IMR-90 (cell line): Measurements from ENCODE around the gene ERVK3-1. TPM values are rescaled to one million over a fixed set of nuclear protein-coding genes. Genes with fewer than 3 reads are reported as not detected.

Source experiments
- ATAC-seq: fragments of 200-7000 bp; cut with Tn5 transposase; 2 replicates; pipeline ENCODE4 v1.9.1; 2020; ENCODE audit warnings: low read depth, mild to moderate bottlenecking, moderate library complexity
- BruUV-seq: library from RNA; stranded (reverse); fragments of 400-500 nt; replicated peaks from 2 replicates; lab custom pipeline; 2021; lab: Mats Ljungman, UMichigan
- CTCF ChIA-PET: fragments of 300-600 bp; formaldehyde crosslinking; extraction: SDS; loops from one replicate; lab custom pipeline; 2021; ENCODE audit warnings: antibody characterized with exemption; lab: Yijun Ruan, JAX
- POLR2A ChIA-PET: fragments of 300-600 bp; sonication (Branson Sonifier 250); formaldehyde crosslinking; loops from one replicate; lab custom pipeline; 2022; ENCODE audit warnings: antibody characterized with exemption; ENCODE audit not compliant: unreplicated experiment; lab: Charles Lee
- DNase-seq: peaks from one replicate; pipeline ENCODE4 v3.0.0; 2013
- H2AFZ ChIP-seq: replicated peaks from 2 replicates; pipeline ENCODE3; 2013; ENCODE audit warnings: low read length, mild to moderate bottlenecking; ENCODE audit not compliant: poor library complexity
- H2AK5ac ChIP-seq: 2 replicates; pipeline ENCODE4 v1.6.1; 2013; ENCODE audit warnings: low read depth, low read length, inconsistent platforms
- H2AK9ac ChIP-seq: replicated peaks from 2 replicates; pipeline ENCODE3; 2013; ENCODE audit warnings: mild to moderate bottlenecking, low read depth, low read length, moderate library complexity; ENCODE audit not compliant: poor library complexity
- H2BK120ac ChIP-seq: 2 replicates; pipeline ENCODE4 v1.6.1; 2013; ENCODE audit warnings: low read depth, low read length, inconsistent platforms
- H2BK15ac ChIP-seq: 3 replicates; pipeline ENCODE4 v1.6.1; 2013; ENCODE audit warnings: low read depth, low read length, inconsistent platforms
- H2BK20ac ChIP-seq: 2 replicates; pipeline ENCODE4 v1.6.1; 2013; ENCODE audit warnings: low read depth, mild to moderate bottlenecking, inconsistent platforms, low read length, moderate library complexity
- H2BK5ac ChIP-seq: 2 replicates; pipeline ENCODE4 v1.6.1; 2013; ENCODE audit warnings: mild to moderate bottlenecking, low read depth, low read length, inconsistent platforms; ENCODE audit not compliant: poor library complexity, severe bottlenecking
- H3K14ac ChIP-seq: replicated peaks from 2 replicates; pipeline ENCODE4 v1.6.1; 2013; ENCODE audit warnings: low read depth, low read length, inconsistent platforms
- H3K18ac ChIP-seq: 2 replicates; pipeline ENCODE4 v1.6.1; 2013; ENCODE audit warnings: low read depth, low read length, control low read depth
- H3K23ac ChIP-seq: 2 replicates; pipeline ENCODE4 v1.6.1; 2013; ENCODE audit warnings: low read depth, low read length, inconsistent platforms
- H3K27ac ChIP-seq: 2 replicates; pipeline ENCODE4 v1.5.1; 2013; ENCODE audit warnings: mild to moderate bottlenecking, control low read depth, low read length; ENCODE audit not compliant: insufficient read depth
- H3K27me3 ChIP-seq: 2 replicates; pipeline ENCODE4 v1.6.1; 2013; ENCODE audit warnings: low read length; ENCODE audit not compliant: control insufficient read depth, insufficient read depth
- H3K36me3 ChIP-seq: 2 replicates; pipeline ENCODE4 v1.6.1; 2013; ENCODE audit warnings: low read length, mixed read lengths; ENCODE audit not compliant: control insufficient read depth, insufficient read depth
- H3K4ac ChIP-seq: 2 replicates; pipeline ENCODE4 v1.6.1; 2013; ENCODE audit warnings: low read depth, low read length, inconsistent platforms
- H3K4me1 ChIP-seq: 2 replicates; pipeline ENCODE4 v1.6.1; 2013; ENCODE audit warnings: low read length, mixed read lengths; ENCODE audit not compliant: control insufficient read depth, insufficient read depth
- H3K4me2 ChIP-seq: 2 replicates; pipeline ENCODE4 v1.6.1; 2013; ENCODE audit warnings: low read depth, mild to moderate bottlenecking, control low read depth, low read length, moderate library complexity
- H3K4me3 ChIP-seq: 2 replicates; pipeline ENCODE4 v1.5.1; 2013; ENCODE audit warnings: low read depth, mild to moderate bottlenecking, control low read depth, low read length, moderate library complexity; ENCODE audit not compliant: insufficient read depth
- H3K56ac ChIP-seq: 2 replicates; pipeline ENCODE4 v1.6.1; 2013; ENCODE audit warnings: low read length, inconsistent platforms; ENCODE audit not compliant: insufficient read depth; ENCODE audit errors: extremely low read depth
- H3K79me1 ChIP-seq, 2 experiments: 2 replicates each; pipeline ENCODE4 v1.6.1; 2013; ENCODE audit warnings: low read length in 2 of 2, inconsistent platforms in 1 of 2, low read depth in 1 of 2
- H3K9ac ChIP-seq: 2 replicates; pipeline ENCODE4 v1.6.1; 2013; ENCODE audit warnings: low read depth, low read length, control low read depth
- H3K9me1 ChIP-seq: 2 replicates; pipeline ENCODE4 v1.6.1; 2013; ENCODE audit warnings: low read length, inconsistent platforms; ENCODE audit not compliant: insufficient read depth
- H3K9me3 ChIP-seq: 2 replicates; pipeline ENCODE4 v1.6.1; 2013; ENCODE audit warnings: low read length; ENCODE audit not compliant: control insufficient read depth, insufficient read depth
- H4K20me1 ChIP-seq: 2 replicates; pipeline ENCODE4 v1.6.1; 2013; ENCODE audit warnings: low read length, inconsistent platforms; ENCODE audit not compliant: insufficient read depth
- H4K5ac ChIP-seq: 2 replicates; pipeline ENCODE4 v1.6.1; 2013; ENCODE audit warnings: mild to moderate bottlenecking, low read depth, low read length, control low read depth
- H4K8ac ChIP-seq, 2 experiments: 2 replicates each; pipeline ENCODE4 v1.6.1; 2013; ENCODE audit warnings: low read depth in 2 of 2, low read length in 2 of 2, control low read depth in 1 of 2, inconsistent platforms in 1 of 2
- H4K91ac ChIP-seq: 2 replicates; pipeline ENCODE4 v1.6.1; 2013; ENCODE audit warnings: low read depth, low read length, inconsistent platforms; ENCODE audit not compliant: insufficient read depth
- BHLHE40 ChIP-seq: fragments of 150-350 bp; IDR thresholded peaks from 2 replicates; pipeline ENCODE4 v1.6.1; 2016; ENCODE audit warnings: mild to moderate bottlenecking, low read depth, low read length
- CTCF ChIP-seq: conservative IDR thresholded peaks from 2 replicates; pipeline ENCODE4 v1.5.1; 2012; ENCODE audit warnings: mild to moderate bottlenecking, low read depth, low read length, improper control_type of control experiment
- ELK1 ChIP-seq: fragments of 150-350 bp; IDR thresholded peaks from 2 replicates; pipeline ENCODE4 v1.6.1; 2016; ENCODE audit warnings: low read depth, mild to moderate bottlenecking, low read length, moderate library complexity, borderline replicate concordance
- FOS ChIP-seq: fragments of 150-350 bp; IDR thresholded peaks from 2 replicates; pipeline ENCODE4 v1.6.1; 2016; ENCODE audit warnings: low read depth, low read length
- RAD21 ChIP-seq: IDR thresholded peaks from 2 replicates; pipeline ENCODE4 v1.6.1; 2012; ENCODE audit warnings: low read length, improper control_type of control experiment
- USF2 ChIP-seq: fragments of 150-350 bp; IDR thresholded peaks from 2 replicates; pipeline ENCODE4 v1.6.1; 2017; ENCODE audit warnings: mild to moderate bottlenecking, antibody characterized with exemption, low read length, low read depth
- WGBS, 2 experiments: methylation state at CpG; one replicate each; pipeline versions ENCODE4 v1.1.5 to v1.1.7; 2013; ENCODE audit warnings: missing lambda C conversion rate in 2 of 2; ENCODE audit not compliant: insufficient read length in 1 of 2; ENCODE audit errors: extremely low coverage in 2 of 2; 5-methylcytosine and 5-hydroxymethylcytosine counted together
- dilution Hi-C: fragments of 300-500 bp; cut with HindIII; formaldehyde crosslinking; loops from one replicate; pipeline ENCODE4 v1.14.3; 2018; ENCODE audit warnings: low sequenced_read_pairs; ENCODE audit not compliant: unreplicated experiment
- in situ Hi-C: fragments of 300-500 bp; cut with MboI; formaldehyde crosslinking; loops from 3 replicates; pipeline ENCODE4 v1.14.3; 2019; ENCODE audit warnings: low sequenced_read_pairs, inconsistent platforms, mixed read lengths
- intact Hi-C: fragments of 100-400 bp; cut with micrococcal nuclease; formaldehyde crosslinking; loops from 2 replicates; pipeline ENCODE4 v1.10.0; 2022
- polyA plus RNA-seq, 3 experiments: library from polyadenylated mRNA; depleted of rRNA; stranded (reverse); fragments of >200 nt; gene quantifications; 2 replicates each; pipeline ENCODE4 v1.2.3, GENCODE V29; 2012; ENCODE audit warnings: low replicate concordance in 1 of 3
- total RNA-seq: library from RNA; depleted of rRNA; stranded (reverse); fragments of >200 nt; gene quantifications from 2 replicates; pipeline ENCODE4 v1.2.3, GENCODE V29; 2012

ERVK3-1 gene
- total and polyA plus RNA-seq, 2 of the 4 experiments (the other 2 are of a cell fraction), result 33.0 to 39.3 TPM

- H3K14ac ChIP-seq, result no peak overlapping the region
- TF ChIP-seq ELK1 (no peak), RAD21 (no peak), USF2 (no peak), CTCF (no peak), BHLHE40 (no peak), FOS (no peak)
- peaks cover 7% of the 10 kb centered on the region for H3K9me1 ChIP-seq
- no peak overlapping the region for H3K18ac ChIP-seq
- no peak overlapping the region for H3K56ac ChIP-seq
- H3K4me3 ChIP-seq, result peak overlapping the region; percentile 23; the same call in 1 of the 2 replicates
- H3K4me1 ChIP-seq, result peaks cover 10% of the 10 kb centered on the region
- H4K8ac ChIP-seq, result no peak overlapping the region
- peaks cover 10% of the 10 kb centered on the region for H3K27me3 ChIP-seq
- H3K36me3 ChIP-seq, result peaks cover 5% of the 10 kb centered on the region; the same call in 1 of the 2 replicates
- no peak overlapping the region for H2BK15ac ChIP-seq
- in situ Hi-C loops (no loop called here), intact Hi-C loops (no loop called here), dilution Hi-C loops (no loop called here)
- peak overlapping the region; percentile 86 for H3K4me2 ChIP-seq
- H3K79me1 ChIP-seq, result peaks cover 0 to 12% of the 10 kb centered on the region in 2 experiments; a peak in 3 of 4 replicates
- ChIA-PET CTCF (no interaction called here), POLR2A (no interaction called here)
- no peak overlapping the region for H3K23ac ChIP-seq
- no TSS peak for BruUV-seq
- H3K4ac ChIP-seq, result no peak overlapping the region
- H2AK9ac ChIP-seq, result peak overlapping the region; percentile 3
- H4K91ac ChIP-seq, result no peak overlapping the region
- no peak overlapping the region for H2BK20ac ChIP-seq
- WGBS, 2 experiments, result 38% methylated on average over 59 of the region's 75 CpGs; no CpG with 5 or more reads in 1 of the 2 experiments
- no peak overlapping the region for H2BK120ac ChIP-seq
- ATAC-seq (peak; percentile 24), DNase-seq (no peak)
- no peak overlapping the region for H4K5ac ChIP-seq
- H3K9ac ChIP-seq, result no peak overlapping the region
- peaks cover 8% of the 10 kb centered on the region; the same call in 1 of the 2 replicates for H4K20me1 ChIP-seq
- no peak overlapping the region for H3K27ac ChIP-seq
- H2AK5ac ChIP-seq, result no peak overlapping the region
- H3K9me3 ChIP-seq, result no peaks in the 10 kb centered on the region
- H2AFZ ChIP-seq, result peak overlapping the region; percentile 75
- no peak overlapping the region for H2BK5ac ChIP-seq
These were observed 51.7 kb downstream of the ERVK3-1 start for GRCh38 chr19:58356766-58357480.
